ENCODE measurements around the gene STXBP6. TPM values are rescaled to one million over a fixed set of nuclear protein-coding genes. Genes with fewer than 3 reads are reported as not detected.

The STXBP6 gene
- 1 to 10 TPM; 1.9 to 2.2 TPM for polyA plus RNA-seq

DNA sequence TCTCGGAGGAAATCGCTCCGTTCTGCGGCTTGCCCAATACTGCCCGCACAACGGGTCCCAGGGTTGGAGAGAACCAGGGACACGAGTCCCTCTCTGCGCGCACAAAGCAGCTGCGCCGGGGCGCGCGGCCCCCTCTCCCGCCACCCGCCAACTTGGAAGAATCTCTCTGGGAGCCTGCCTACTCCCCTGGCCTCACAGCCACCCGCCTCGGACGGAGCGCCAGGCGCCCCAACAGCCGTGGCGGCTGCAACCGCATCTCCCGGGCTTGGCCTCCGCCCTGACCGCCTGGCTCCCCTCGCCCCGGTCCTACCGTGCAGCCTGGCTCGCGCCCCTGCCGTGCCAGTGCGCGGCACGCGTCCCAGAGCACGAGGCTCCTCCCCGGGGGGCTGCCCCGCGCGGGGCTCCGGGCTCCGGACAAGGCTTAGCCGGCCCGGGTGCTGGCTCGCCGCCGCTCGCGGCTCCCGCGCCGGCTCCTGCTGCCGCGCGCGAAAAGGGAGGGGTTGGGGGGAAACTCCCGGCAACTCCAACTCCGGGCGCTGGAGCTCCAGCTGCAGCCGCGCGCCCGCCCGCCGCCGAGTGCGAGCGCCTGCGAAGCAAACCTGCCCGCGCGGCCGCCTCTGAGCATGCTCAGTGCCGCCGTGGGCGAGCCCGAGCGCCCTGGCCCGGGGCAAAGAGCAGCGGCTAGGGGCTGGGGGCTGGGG lies at the start of gene STXBP6:
Gene STXBP6, minus strand, starts transcription at position 580 of the 701 bp plus-strand sequence. CDS start 75,329 bp downstream, outside the sequence.
- Histone ChIP-seq H3K9me3 (ENCODE audit: control insufficient read depth in 2 of 2, insufficient read depth in 1 of 2, low read depth in 1 of 2, low read length in 1 of 2) (no peaks in the 10 kb centered on the region), H3K4me3 (ENCODE audit: low read depth in 1 of 2, low read length in 2 of 2) (peak within 1 kb of the TSS; percentile 61 to 63), H3K27me3 (ENCODE audit: control insufficient read depth in 1 of 2, insufficient read depth in 2 of 2, low read length in 2 of 2) (peaks cover 0 to 3% of the 10 kb centered on the region in 2 donors), H3K36me3 (ENCODE audit: control insufficient read depth in 2 of 2, insufficient read depth in 2 of 2, low read length in 1 of 2) (no peaks in the 10 kb centered on the region), H3K27ac (ENCODE audit: low read depth in 2 of 2, low read length in 1 of 2) (peak within 1 kb of the TSS; percentile 55 to 56), H3K4me1 (ENCODE audit: control insufficient read depth in 2 of 2, insufficient read depth in 2 of 2, low read length in 1 of 2) (peaks cover 0 to 2% of the 10 kb centered on the region in 2 donors)
- WGBS, 2 donors = 1% methylated on average over 73 to 82 of the region's 82 CpGs

DNA sequence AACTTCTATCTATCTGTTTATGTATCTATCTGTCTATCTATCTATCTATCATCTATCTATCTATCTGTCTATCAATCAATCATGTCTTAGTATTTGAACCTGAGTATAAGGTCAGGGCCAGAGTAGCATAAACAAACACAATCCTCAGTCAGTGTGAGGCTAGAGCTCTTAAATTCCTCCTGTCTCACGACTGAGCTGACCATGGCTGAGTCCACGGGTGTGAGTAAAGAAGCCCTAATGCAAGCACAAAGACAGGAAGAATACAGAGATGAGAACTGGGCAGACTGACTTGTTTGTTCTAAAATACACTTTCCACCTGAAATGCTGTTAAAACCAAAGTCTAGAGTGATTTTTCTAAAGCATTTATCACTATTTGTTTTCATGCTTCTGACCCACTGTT lies 47.2 kb upstream of the STXBP6 start:
- WGBS, 2 donors = 59 to 71% methylated on average over 2 of the region's 2 CpGs

DNA sequence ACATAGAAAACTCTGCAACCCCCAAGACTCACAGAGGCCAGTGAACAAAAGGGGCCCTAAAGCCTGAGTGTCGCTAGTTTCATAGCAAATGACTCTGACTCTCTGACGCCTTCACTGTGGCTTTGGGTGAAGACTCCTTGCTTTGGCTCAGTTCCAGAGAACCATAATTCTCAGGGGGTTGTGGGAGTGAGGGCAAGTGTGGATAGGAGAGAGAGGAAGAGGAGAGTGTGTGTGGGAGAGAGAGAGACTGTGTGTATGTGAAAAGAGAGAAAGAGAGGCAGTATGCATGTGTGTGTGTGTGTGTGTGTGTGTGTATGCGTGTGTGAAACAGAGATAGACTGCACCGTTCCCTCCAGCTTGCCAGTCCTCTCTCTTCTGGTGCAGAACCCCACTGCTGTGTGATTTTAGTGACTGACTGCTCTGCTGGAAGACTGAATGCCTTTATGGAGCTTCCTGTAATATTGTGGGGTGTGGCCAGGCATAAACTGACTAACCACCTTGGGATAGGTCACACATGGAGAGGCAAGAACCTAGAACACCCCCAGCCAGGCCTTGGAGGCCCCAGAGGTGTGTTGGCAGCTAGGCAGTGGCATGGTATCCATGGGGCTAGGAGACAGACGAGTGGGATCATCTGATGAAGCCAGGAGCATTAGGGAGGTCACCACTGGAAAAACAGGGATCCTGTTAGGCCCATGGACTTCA lies 45.9 kb upstream of the STXBP6 start:
- H3K9me3 ChIP-seq (ENCODE audit: control insufficient read depth in 2 of 2, insufficient read depth in 1 of 2, low read depth in 1 of 2, low read length in 1 of 2) = no peaks in the 10 kb centered on the region
- no peak overlapping the region for H3K4me3 ChIP-seq (ENCODE audit: low read depth in 1 of 2, low read length in 2 of 2)
- H3K27ac ChIP-seq (ENCODE audit: low read depth in 2 of 2, low read length in 1 of 2) = no peak overlapping the region
- 66 to 68% methylated on average over 5 of the region's 5 CpGs for WGBS, 2 donors
- H3K36me3 ChIP-seq (ENCODE audit: control insufficient read depth in 2 of 2, insufficient read depth in 2 of 2, low read length in 1 of 2) = no peaks in the 10 kb centered on the region
- peaks cover 0 to 4% of the 10 kb centered on the region in 2 donors for H3K4me1 ChIP-seq (ENCODE audit: control insufficient read depth in 2 of 2, insufficient read depth in 2 of 2, low read length in 1 of 2)
- no peaks in the 10 kb centered on the region for H3K27me3 ChIP-seq (ENCODE audit: control insufficient read depth in 1 of 2, insufficient read depth in 2 of 2, low read length in 2 of 2)

More for the DNA sequence above, 47.2 kb upstream of the STXBP6 start:
- no peaks in the 10 kb centered on the region for H3K36me3 ChIP-seq (ENCODE audit: control insufficient read depth in 2 of 2, insufficient read depth in 2 of 2, low read length in 1 of 2)
- no peaks in the 10 kb centered on the region for H3K9me3 ChIP-seq (ENCODE audit: control insufficient read depth in 2 of 2, insufficient read depth in 1 of 2, low read depth in 1 of 2, low read length in 1 of 2)
- no peaks in the 10 kb centered on the region for H3K27me3 ChIP-seq (ENCODE audit: control insufficient read depth in 1 of 2, insufficient read depth in 2 of 2, low read length in 2 of 2)
- no peak overlapping the region for H3K4me3 ChIP-seq (ENCODE audit: low read depth in 1 of 2, low read length in 2 of 2)
- no peak overlapping the region for H3K27ac ChIP-seq (ENCODE audit: low read depth in 2 of 2, low read length in 1 of 2)
- H3K4me1 ChIP-seq (ENCODE audit: control insufficient read depth in 2 of 2, insufficient read depth in 2 of 2, low read length in 1 of 2) = peaks cover 0 to 4% of the 10 kb centered on the region in 2 donors

DNA sequence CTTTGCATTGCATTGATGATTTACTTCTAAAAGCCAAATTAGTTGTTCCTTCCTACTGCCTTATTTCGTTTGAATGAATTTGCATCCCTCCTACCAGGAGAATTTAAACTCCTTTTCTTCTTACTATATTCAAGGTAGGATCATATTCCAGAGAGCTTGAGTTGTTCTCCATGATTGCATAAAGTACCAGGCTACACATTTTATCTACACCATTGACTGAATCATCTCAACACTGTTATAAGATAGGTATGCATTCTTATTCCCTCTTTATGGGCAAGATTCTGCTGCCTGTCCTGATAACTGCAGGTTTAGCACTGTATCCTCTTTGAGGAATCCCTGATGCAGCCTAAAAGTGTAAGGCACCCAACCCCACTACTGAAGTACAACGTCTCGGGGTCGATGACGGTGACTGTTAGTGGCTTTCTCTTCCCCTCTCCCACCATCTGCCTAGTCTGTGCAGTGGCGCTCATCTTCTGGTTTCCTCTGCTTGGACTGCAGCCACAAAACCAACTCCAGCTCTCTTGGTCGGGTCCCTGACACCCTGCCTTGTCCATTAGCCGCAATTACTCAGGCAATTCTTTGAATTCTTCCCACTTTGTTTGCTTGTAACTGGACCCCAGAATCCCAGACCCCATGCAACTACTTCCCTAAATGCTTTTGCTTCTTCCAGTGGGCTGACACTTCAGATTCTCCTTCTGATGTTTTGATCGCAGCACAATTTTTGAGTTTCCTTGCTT lies 44.4 kb upstream of the STXBP6 start:
- Histone ChIP-seq H3K27me3 (ENCODE audit: control insufficient read depth in 1 of 2, insufficient read depth in 2 of 2, low read length in 2 of 2) (no peaks in the 10 kb centered on the region), H3K4me3 (ENCODE audit: low read depth in 1 of 2, low read length in 2 of 2) (no peak overlapping the region), H3K36me3 (ENCODE audit: control insufficient read depth in 2 of 2, insufficient read depth in 2 of 2, low read length in 1 of 2) (no peaks in the 10 kb centered on the region), H3K9me3 (ENCODE audit: control insufficient read depth in 2 of 2, insufficient read depth in 1 of 2, low read depth in 1 of 2, low read length in 1 of 2) (no peaks in the 10 kb centered on the region), H3K27ac (ENCODE audit: low read depth in 2 of 2, low read length in 1 of 2) (no peak overlapping the region), H3K4me1 (ENCODE audit: control insufficient read depth in 2 of 2, insufficient read depth in 2 of 2, low read length in 1 of 2) (peaks cover 0 to 4% of the 10 kb centered on the region in 2 donors)
- 81 to 82% methylated on average over 9 of the region's 9 CpGs for WGBS, 2 donors

DNA sequence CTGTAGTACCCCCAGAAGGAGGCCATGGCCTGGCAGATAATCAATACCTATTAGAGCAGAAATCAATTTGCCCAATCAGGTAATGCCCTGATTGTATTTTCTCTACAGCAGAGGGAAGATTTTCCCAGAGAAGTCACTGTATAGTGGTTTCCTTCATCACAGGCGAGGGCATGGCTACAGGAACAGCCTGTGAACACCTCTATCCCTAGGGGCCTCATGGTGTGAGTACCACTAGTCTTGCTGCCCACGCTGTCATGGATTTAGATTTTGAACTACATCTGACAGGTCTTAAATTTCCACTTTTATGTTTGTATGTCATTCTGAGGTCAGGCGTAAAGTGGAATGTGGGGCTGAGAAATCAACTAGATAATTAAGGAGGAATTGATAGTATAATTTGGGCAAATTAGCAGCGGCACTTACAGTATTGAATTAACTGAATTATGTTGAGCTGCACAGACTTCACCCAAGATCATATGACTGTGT lies 42.4 kb upstream of the STXBP6 start:
- H3K27me3 ChIP-seq (ENCODE audit: control insufficient read depth in 1 of 2, insufficient read depth in 2 of 2, low read length in 2 of 2) = no peaks in the 10 kb centered on the region
- no peak overlapping the region for H3K27ac ChIP-seq (ENCODE audit: low read depth in 2 of 2, low read length in 1 of 2)
- WGBS, 2 donors = 88 to 93% methylated on average over 4 of the region's 4 CpGs
- H3K9me3 ChIP-seq (ENCODE audit: control insufficient read depth in 2 of 2, insufficient read depth in 1 of 2, low read depth in 1 of 2, low read length in 1 of 2) = no peaks in the 10 kb centered on the region
- H3K4me3 ChIP-seq (ENCODE audit: low read depth in 1 of 2, low read length in 2 of 2) = no peak overlapping the region
- no peaks in the 10 kb centered on the region for H3K36me3 ChIP-seq (ENCODE audit: control insufficient read depth in 2 of 2, insufficient read depth in 2 of 2, low read length in 1 of 2)
- peaks cover 0 to 4% of the 10 kb centered on the region in 2 donors for H3K4me1 ChIP-seq (ENCODE audit: control insufficient read depth in 2 of 2, insufficient read depth in 2 of 2, low read length in 1 of 2)

DNA sequence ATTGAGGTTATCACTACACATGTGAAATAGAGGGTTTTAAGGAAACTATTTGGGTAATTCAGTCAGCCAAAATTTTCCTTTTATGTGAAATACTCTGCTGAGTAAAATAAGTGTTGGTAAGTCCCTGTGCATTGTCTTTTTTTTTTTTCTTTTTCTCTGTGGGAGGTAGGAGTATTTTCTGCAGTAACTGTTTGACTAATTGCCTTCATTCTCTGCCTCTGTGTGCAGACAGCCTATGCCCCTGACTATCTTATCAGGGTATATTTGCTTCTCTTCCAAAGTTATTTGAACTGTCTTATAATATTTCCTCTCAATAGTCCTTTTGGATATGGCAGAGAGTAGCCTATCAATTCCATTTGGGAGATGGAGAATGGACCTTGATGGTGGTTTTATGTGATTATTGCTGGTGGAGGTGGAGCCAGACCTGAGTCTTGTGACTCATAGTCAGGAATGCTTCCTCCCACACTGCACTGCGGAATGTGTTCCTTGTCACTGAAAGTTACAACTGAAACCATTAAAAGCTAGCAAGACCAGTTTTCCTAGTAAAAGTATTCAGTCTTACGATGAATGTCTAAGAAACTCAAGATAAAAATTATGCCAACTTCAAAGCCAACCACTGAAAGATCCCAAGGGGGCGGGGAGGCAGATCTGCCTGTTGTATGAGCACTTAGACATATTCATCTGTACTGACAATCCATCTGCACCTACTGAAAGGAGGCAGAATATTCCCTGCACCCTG lies 40.9 kb upstream of the STXBP6 start:
- H3K27ac ChIP-seq (ENCODE audit: low read depth in 2 of 2, low read length in 1 of 2) = peak overlapping the region; percentile 47 to 57
- no peaks in the 10 kb centered on the region for H3K27me3 ChIP-seq (ENCODE audit: control insufficient read depth in 1 of 2, insufficient read depth in 2 of 2, low read length in 2 of 2)

DNA sequence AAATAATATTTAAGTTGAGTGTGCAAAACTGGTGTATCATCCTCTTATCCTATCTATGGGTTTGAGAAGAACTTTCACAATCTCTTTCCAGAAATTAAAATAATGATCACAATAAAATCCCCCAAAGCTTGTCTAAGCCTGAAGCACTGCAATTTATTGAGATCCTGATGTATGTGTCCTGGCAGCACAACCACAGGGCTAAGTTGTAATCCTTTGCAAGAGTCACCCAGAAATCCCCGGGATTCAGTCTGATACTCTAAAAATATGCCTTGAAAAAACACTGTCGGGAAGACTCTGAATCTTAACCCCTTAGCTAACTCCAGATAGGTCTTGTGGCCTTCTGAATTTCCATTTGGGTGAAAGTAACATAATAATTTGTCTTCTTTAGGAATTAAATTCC lies 40.3 kb upstream of the STXBP6 start:
- 26 to 32% methylated on average over 2 of the region's 2 CpGs for WGBS, 2 donors
- no peak overlapping the region for H3K4me3 ChIP-seq (ENCODE audit: low read depth in 1 of 2, low read length in 2 of 2)

More for the DNA sequence above, 40.9 kb upstream of the STXBP6 start:
- WGBS, 2 donors = 48 to 50% methylated on average over 3 of the region's 3 CpGs
- H3K4me3 ChIP-seq (ENCODE audit: low read depth in 1 of 2, low read length in 2 of 2) = no peak overlapping the region
- H3K4me1 ChIP-seq (ENCODE audit: control insufficient read depth in 2 of 2, insufficient read depth in 2 of 2, low read length in 1 of 2) = peaks cover 0 to 1% of the 10 kb centered on the region in 2 donors
- H3K9me3 ChIP-seq (ENCODE audit: control insufficient read depth in 2 of 2, insufficient read depth in 1 of 2, low read depth in 1 of 2, low read length in 1 of 2) = no peaks in the 10 kb centered on the region
- H3K36me3 ChIP-seq (ENCODE audit: control insufficient read depth in 2 of 2, insufficient read depth in 2 of 2, low read length in 1 of 2) = no peaks in the 10 kb centered on the region

DNA sequence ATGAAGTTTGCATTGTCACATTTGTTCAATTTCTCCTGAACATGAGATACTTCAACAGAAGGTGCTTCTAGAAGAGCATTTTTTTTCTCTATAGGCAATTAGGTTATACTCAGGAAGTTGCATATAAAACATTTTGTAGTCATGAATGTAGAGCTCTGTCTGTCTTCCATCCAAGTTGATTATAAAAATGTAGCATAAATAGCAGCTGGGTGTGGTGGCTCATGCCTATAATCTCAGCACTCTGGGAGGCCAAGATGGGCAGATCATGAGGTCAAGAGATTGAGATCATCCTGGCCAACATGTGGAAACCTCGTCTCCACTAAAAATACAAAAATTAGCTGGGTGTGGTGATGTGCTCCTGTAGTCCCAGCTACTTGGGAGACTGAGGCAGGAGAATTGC lies 39.5 kb upstream of the STXBP6 start:
- 47 to 64% methylated on average over 1 of the region's 1 CpG for WGBS, 2 donors
- Histone ChIP-seq H3K27ac (ENCODE audit: low read depth in 2 of 2, low read length in 1 of 2) (no peak overlapping the region), H3K4me1 (ENCODE audit: control insufficient read depth in 2 of 2, insufficient read depth in 2 of 2, low read length in 1 of 2) (no peaks in the 10 kb centered on the region), H3K9me3 (ENCODE audit: control insufficient read depth in 2 of 2, insufficient read depth in 1 of 2, low read depth in 1 of 2, low read length in 1 of 2) (no peaks in the 10 kb centered on the region), H3K27me3 (ENCODE audit: control insufficient read depth in 1 of 2, insufficient read depth in 2 of 2, low read length in 2 of 2) (no peaks in the 10 kb centered on the region), H3K36me3 (ENCODE audit: control insufficient read depth in 2 of 2, insufficient read depth in 2 of 2, low read length in 1 of 2) (no peaks in the 10 kb centered on the region), H3K4me3 (ENCODE audit: low read depth in 1 of 2, low read length in 2 of 2) (no peak overlapping the region)

More for the DNA sequence above, 40.3 kb upstream of the STXBP6 start:
- Histone ChIP-seq H3K9me3 (ENCODE audit: control insufficient read depth in 2 of 2, insufficient read depth in 1 of 2, low read depth in 1 of 2, low read length in 1 of 2) (no peaks in the 10 kb centered on the region), H3K27me3 (ENCODE audit: control insufficient read depth in 1 of 2, insufficient read depth in 2 of 2, low read length in 2 of 2) (no peaks in the 10 kb centered on the region), H3K36me3 (ENCODE audit: control insufficient read depth in 2 of 2, insufficient read depth in 2 of 2, low read length in 1 of 2) (no peaks in the 10 kb centered on the region), H3K4me1 (ENCODE audit: control insufficient read depth in 2 of 2, insufficient read depth in 2 of 2, low read length in 1 of 2) (no peaks in the 10 kb centered on the region), H3K27ac (ENCODE audit: low read depth in 2 of 2, low read length in 1 of 2) (no peak overlapping the region)

Data from esophagus (tissue), 2 donors.